Skeletal muscle satellite cell (primary cell): ENCODE measurements around the gene GABRG3.

Source experiments
- H3K27me3 ChIP-seq: 2 replicates; pipeline ENCODE4 v1.7.0; 2013; ENCODE audit warnings: low read length; ENCODE audit not compliant: control insufficient read depth, insufficient read depth
- H3K36me3 ChIP-seq: 2 replicates; pipeline ENCODE4 v1.7.0; 2013; ENCODE audit warnings: mild to moderate bottlenecking, control low read depth, low read length; ENCODE audit not compliant: insufficient read depth
- H3K4me1 ChIP-seq: 2 replicates; pipeline ENCODE4 v1.7.0; 2013; ENCODE audit warnings: low read length; ENCODE audit not compliant: control insufficient read depth, insufficient read depth
- H3K4me2 ChIP-seq: 2 replicates; pipeline ENCODE4 v1.7.0; 2013; ENCODE audit warnings: mild to moderate bottlenecking, low read length
- H3K4me3 ChIP-seq: 2 replicates; pipeline ENCODE4 v1.7.0; 2013; ENCODE audit warnings: low read length
- H3K9ac ChIP-seq: 2 replicates; pipeline ENCODE4 v1.7.0; 2013; ENCODE audit warnings: mild to moderate bottlenecking, low read depth, low read length, moderate library complexity
- H3K9me3 ChIP-seq: replicated peaks from 2 replicates; pipeline ENCODE4 v1.7.0; 2013; ENCODE audit warnings: mild to moderate bottlenecking, control low read depth, low read length

The GABRG3 gene

GRCh38 chr15:27250223-27250622, 279.2 kb downstream of the GABRG3 start:
- Histone ChIP-seq H3K27me3 (no peaks in the 10 kb centered on the region), H3K9ac (no peak overlapping the region), H3K4me3 (no peak overlapping the region), H3K36me3 (no peaks in the 10 kb centered on the region), H3K4me1 (no peaks in the 10 kb centered on the region), H3K9me3 (peaks cover 21% of the 10 kb centered on the region), H3K4me2 (no peak overlapping the region)

DNA sequence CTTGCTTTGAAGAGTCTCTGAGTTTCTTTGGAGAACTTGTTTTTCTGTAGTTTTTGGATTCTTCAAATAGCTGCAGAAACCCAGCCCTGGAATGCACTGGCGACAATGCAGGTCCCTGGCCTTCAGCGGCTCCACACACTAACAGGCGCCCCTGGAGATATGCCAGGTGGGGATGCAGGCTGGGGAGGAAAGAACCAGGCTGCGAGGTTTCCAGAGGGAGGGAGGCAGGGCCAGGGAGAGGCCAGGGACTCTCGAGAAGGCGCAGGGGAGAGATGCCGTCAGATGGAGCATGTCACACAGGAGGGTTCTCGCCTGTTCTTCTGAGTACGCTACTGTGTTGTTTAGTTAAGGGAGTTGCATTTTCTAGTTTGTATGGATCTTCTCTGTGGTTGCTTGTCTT, 283.1 kb downstream of the GABRG3 start:
- H3K4me1 ChIP-seq = no peaks in the 10 kb centered on the region
- H3K9ac ChIP-seq = no peak overlapping the region
- H3K36me3 ChIP-seq = no peaks in the 10 kb centered on the region
- H3K4me3 ChIP-seq = no peak overlapping the region
- H3K4me2 ChIP-seq = no peak overlapping the region
- no peaks in the 10 kb centered on the region for H3K27me3 ChIP-seq
- peaks cover 26% of the 10 kb centered on the region for H3K9me3 ChIP-seq

GRCh38 chr15:27254801-27255200, 283.8 kb downstream of the GABRG3 start:
- Histone ChIP-seq H3K9ac (no peak overlapping the region), H3K27me3 (no peaks in the 10 kb centered on the region), H3K4me3 (no peak overlapping the region), H3K36me3 (no peaks in the 10 kb centered on the region), H3K9me3 (peaks cover 23% of the 10 kb centered on the region), H3K4me1 (no peaks in the 10 kb centered on the region), H3K4me2 (no peak overlapping the region)

DNA sequence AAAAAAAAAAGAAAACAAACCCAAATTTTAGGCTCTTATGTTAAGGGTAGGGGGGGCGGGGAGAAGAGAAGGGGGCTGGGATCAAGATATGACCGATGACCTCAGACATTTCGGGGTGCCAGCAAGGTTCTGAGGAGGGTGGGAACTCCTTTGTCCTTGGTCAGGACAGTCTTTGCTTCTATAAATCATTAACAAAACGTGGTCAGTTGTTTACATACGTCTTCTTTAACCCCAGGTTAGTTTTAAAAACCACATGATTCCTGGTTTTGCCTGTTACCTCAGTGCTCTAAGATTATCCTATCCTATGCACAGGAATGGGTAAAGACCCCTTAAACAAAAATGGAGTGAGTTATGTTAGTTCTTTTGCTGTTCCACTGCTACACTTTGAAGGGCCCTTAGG, 285.5 kb downstream of the GABRG3 start:
- no peak overlapping the region for H3K4me3 ChIP-seq
- no peaks in the 10 kb centered on the region for H3K4me1 ChIP-seq
- H3K36me3 ChIP-seq = no peaks in the 10 kb centered on the region
- no peak overlapping the region for H3K4me2 ChIP-seq
- no peaks in the 10 kb centered on the region for H3K27me3 ChIP-seq
- no peak overlapping the region for H3K9ac ChIP-seq
- H3K9me3 ChIP-seq = peaks cover 23% of the 10 kb centered on the region

DNA sequence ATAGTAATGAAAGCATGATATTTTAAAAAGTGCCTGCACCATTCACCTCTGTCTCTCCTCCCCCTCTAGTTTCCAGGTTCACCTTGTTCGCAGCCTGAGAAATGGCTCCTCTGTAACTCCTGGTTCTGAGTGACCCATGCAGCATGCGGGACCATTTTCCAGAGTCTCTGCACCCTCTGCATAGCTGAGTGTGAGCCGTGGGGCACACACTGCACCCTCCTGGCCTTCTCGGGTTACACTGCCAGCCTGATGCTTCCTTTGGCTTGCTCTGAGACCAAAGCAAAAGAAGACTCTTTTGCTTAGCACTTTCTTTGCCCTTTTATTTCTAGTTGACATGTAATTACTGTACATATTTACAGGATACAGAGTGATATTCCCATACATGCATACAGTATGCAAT, 287.3 kb downstream of the GABRG3 start:
- no peaks in the 10 kb centered on the region for H3K27me3 ChIP-seq

GRCh38 chr15:27260523-27260922, 289.5 kb downstream of the GABRG3 start:
- Histone ChIP-seq H3K4me2 (no peak overlapping the region), H3K4me1 (no peaks in the 10 kb centered on the region), H3K36me3 (no peaks in the 10 kb centered on the region), H3K9me3 (peaks cover 10% of the 10 kb centered on the region), H3K9ac (no peak overlapping the region), H3K4me3 (no peak overlapping the region), H3K27me3 (no peaks in the 10 kb centered on the region)

More for the DNA sequence above, 287.3 kb downstream of the GABRG3 start:
- H3K36me3 ChIP-seq = no peaks in the 10 kb centered on the region
- peaks cover 18% of the 10 kb centered on the region for H3K9me3 ChIP-seq
- no peaks in the 10 kb centered on the region for H3K4me1 ChIP-seq
- H3K4me2 ChIP-seq = no peak overlapping the region
- H3K4me3 ChIP-seq = no peak overlapping the region
- no peak overlapping the region for H3K9ac ChIP-seq

DNA sequence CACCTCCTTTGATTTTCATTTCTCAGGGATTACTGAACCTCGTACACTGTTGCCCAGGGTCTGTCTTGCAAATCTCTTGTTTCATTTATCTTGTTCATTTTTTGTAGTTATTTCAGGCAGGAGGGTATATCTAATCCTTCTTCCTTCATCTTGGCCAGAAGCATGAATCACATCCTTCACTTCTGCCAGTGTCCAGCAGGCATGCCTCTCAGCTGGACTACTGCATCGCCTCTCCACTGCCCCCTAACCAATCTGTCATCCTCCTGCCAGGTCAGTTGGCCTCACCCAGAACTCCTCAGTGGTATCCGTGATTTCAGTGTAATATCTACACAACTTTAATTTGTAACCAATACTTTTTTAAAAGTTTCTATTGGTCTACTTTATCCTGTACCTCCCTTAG, 297.9 kb downstream of the GABRG3 start:
- no peak overlapping the region for H3K9ac ChIP-seq
- no peaks in the 10 kb centered on the region for H3K36me3 ChIP-seq
- H3K4me3 ChIP-seq = no peak overlapping the region
- no peaks in the 10 kb centered on the region for H3K27me3 ChIP-seq
- H3K9me3 ChIP-seq = peaks cover 16% of the 10 kb centered on the region
- H3K4me1 ChIP-seq = no peaks in the 10 kb centered on the region
- no peak overlapping the region for H3K4me2 ChIP-seq

GRCh38 chr15:27271258-27271657, 300.3 kb downstream of the GABRG3 start:
- H3K27me3 ChIP-seq = no peaks in the 10 kb centered on the region
- H3K9me3 ChIP-seq = peaks cover 23% of the 10 kb centered on the region
- no peaks in the 10 kb centered on the region for H3K36me3 ChIP-seq
- H3K4me3 ChIP-seq = no peak overlapping the region
- no peak overlapping the region for H3K9ac ChIP-seq
- no peaks in the 10 kb centered on the region for H3K4me1 ChIP-seq
- no peak overlapping the region for H3K4me2 ChIP-seq

DNA sequence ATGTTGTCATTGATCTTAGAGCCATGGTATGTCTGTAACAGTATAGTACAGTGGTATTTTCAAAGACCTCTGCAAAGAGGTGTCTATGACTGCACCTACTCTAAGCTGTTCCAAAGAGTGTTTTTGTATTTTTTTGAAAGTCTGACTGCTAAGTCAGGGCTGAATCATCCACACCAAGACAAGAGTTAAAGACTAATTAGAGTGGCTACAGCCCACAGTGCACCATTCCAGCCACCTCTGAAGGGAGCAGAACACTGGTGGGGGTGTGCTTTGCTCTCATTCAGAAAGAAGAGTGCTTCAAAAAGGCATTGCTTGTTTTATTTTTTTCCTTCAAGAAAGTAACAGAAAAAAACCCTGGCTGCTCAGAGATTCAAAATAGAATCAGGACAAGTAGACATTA, 301.4 kb downstream of the GABRG3 start:
- Histone ChIP-seq H3K36me3 (no peaks in the 10 kb centered on the region), H3K4me2 (no peak overlapping the region), H3K9ac (no peak overlapping the region), H3K4me1 (no peaks in the 10 kb centered on the region), H3K4me3 (no peak overlapping the region), H3K9me3 (peaks cover 23% of the 10 kb centered on the region), H3K27me3 (no peaks in the 10 kb centered on the region)

- no peaks in the 10 kb centered on the region for H3K4me1 ChIP-seq
- no peaks in the 10 kb centered on the region for H3K27me3 ChIP-seq
- H3K4me2 ChIP-seq = no peak overlapping the region
- H3K4me3 ChIP-seq = no peak overlapping the region
- H3K9ac ChIP-seq = no peak overlapping the region
- H3K9me3 ChIP-seq = peaks cover 23% of the 10 kb centered on the region
- H3K36me3 ChIP-seq = no peaks in the 10 kb centered on the region
Observed at GRCh38 chr15:27273506-27273905, 302.5 kb downstream of the GABRG3 start.

DNA sequence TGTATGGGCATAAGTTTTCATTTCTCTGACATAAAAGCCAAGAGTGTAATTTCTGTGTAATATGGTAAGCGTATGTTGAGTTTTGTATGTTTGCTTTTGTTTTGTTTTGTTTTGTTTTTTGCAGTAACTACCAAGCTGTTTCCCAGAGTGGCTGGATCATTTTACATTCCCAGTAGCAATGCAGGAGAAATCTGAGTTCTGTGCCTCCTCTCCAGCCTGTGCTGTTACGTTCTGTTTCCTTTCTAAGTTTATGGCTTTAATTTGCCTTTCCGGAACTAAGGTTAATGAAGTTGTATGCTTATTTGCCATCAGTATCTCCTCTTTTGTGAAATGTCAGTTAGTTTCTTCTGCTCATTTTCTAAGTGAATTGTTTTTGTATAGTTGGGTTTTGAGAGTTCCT, 307.8 kb downstream of the GABRG3 start:
- H3K4me1 ChIP-seq = no peaks in the 10 kb centered on the region
- no peak overlapping the region for H3K4me2 ChIP-seq
- H3K9ac ChIP-seq = no peak overlapping the region
- no peak overlapping the region for H3K4me3 ChIP-seq
- no peaks in the 10 kb centered on the region for H3K36me3 ChIP-seq
- H3K9me3 ChIP-seq = peaks cover 17% of the 10 kb centered on the region
- no peaks in the 10 kb centered on the region for H3K27me3 ChIP-seq

GRCh38 chr15:27292641-27293040, 321.7 kb downstream of the GABRG3 start:
- no peak overlapping the region for H3K4me2 ChIP-seq
- H3K27me3 ChIP-seq = no peaks in the 10 kb centered on the region
- no peaks in the 10 kb centered on the region for H3K9me3 ChIP-seq
- no peaks in the 10 kb centered on the region for H3K4me1 ChIP-seq
- H3K4me3 ChIP-seq = no peak overlapping the region
- H3K9ac ChIP-seq = no peak overlapping the region
- H3K36me3 ChIP-seq = no peaks in the 10 kb centered on the region
